Prostate gland (tissue), 2 donors: Measurements from ENCODE around the gene FLG. TPM values are rescaled to one million over a fixed set of nuclear protein-coding genes. Genes with fewer than 3 reads are reported as not detected.
"Not testable (repeated sequence)": the region's sequence is repeated elsewhere in the genome, so short reads cannot be mapped to it uniquely, and the experiment has no call there.

ENCODE experiments used
- DNase-seq: peaks from one replicate; pipeline ENCODE4 v3.0.0-alpha.2; 2019; ENCODE audit warnings: low spot score
- H3K27ac ChIP-seq, 2 donors: fragments of 200-600 bp; sonication (generic); 2 replicates each; pipeline ENCODE4 v1.5.1; 2017 to 2019
- H3K27me3 ChIP-seq: fragments of 200-600 bp; sonication (generic); replicated peaks from 2 replicates; pipeline ENCODE4 v1.5.1; 2019; ENCODE audit not compliant: insufficient read depth
- H3K36me3 ChIP-seq, 2 donors: fragments of 200-600 bp; sonication (generic); 1 replicate in 1 of 2; 2 replicates in 1 of 2; pipeline versions ENCODE4 v1.5.1 to v1.8.1; 2017 to 2019
- H3K4me1 ChIP-seq: fragments of 200-600 bp; sonication (generic); replicated peaks from 2 replicates; pipeline ENCODE4 v1.5.1; 2019
- H3K4me3 ChIP-seq, 2 donors: fragments of 200-600 bp; sonication (generic); 2 replicates each; pipeline ENCODE4 v1.5.1; 2017 to 2019
- H3K9me3 ChIP-seq: fragments of 200-600 bp; sonication (generic); 2 replicates; pipeline ENCODE4 v1.5.1; 2017
- POLR2A ChIP-seq: fragments of 450-650 bp; IDR thresholded peaks from one replicate; pipeline ENCODE4 v1.6.1; 2016; ENCODE audit warnings: antibody characterized with exemption, mild to moderate bottlenecking
- POLR2AphosphoS5 ChIP-seq: sonication (generic); formaldehyde crosslinking; IDR thresholded peaks from one replicate; pipeline ENCODE4 v1.6.1; 2017; ENCODE audit warnings: antibody characterized with exemption
- WGBS: methylation state at CpG from one replicate; pipeline ENCODE4 v1.1.5; 2018; 5-methylcytosine and 5-hydroxymethylcytosine counted together
- intact Hi-C: fragments of 100-400 bp; cut with DNase I; formaldehyde crosslinking; loops from one replicate; pipeline ENCODE4 v1.14.2; 2022
- total RNA-seq, 2 donors: library from RNA; depleted of rRNA; stranded (reverse); fragments of >200 nt; gene quantifications; one replicate each; pipeline ENCODE4 v1.1.0, GENCODE V29; 2016
- TF ChIP-seq, protein P1 (sequence below), 4 experiments: fragments of 200-600 bp in 2 of 4; fragments of 450-650 bp in 2 of 4; sonication (generic) in 2 of 4; IDR thresholded peaks; 1 replicate in 3 of 4; 2 replicates in 1 of 4; pipeline ENCODE4 v1.5.1; 2016 to 2019; ENCODE audit warnings: antibody characterized with exemption in 4 of 4, mild to moderate bottlenecking in 2 of 4, moderate library complexity in 2 of 4

FLG gene
- total RNA-seq, 2 donors from 2014 or later, result 0.91 to 13.6 TPM

DNA sequence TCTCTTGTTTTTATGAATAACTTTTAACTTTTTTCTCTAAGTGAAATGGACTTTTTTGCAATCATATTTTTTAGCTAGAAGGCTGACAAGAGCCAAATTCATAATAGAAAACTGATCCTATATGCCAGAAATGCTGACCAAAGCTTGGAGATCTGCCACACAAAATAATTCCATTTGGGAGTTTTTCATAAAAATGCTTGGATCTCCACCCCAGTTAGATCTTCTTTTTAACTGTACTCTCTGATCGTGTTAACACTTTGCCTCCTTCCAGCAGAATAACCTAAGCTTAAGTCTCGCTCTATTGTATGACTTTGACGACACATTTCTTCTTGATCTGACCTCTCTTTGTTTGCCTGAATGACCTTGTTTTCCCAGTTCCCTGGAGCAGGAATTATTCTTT, 18.0 kb upstream of the FLG start:
- H3K4me3 ChIP-seq, result no peak overlapping the region
- DNase-seq, result no peak
- no peaks in the 10 kb centered on the region for H3K9me3 ChIP-seq
- no peak overlapping the region for H3K27ac ChIP-seq
- intact Hi-C loops, result no loop called here
- WGBS, result 78% methylated on average over 3 of the region's 3 CpGs
- H3K36me3 ChIP-seq, result no peaks in the 10 kb centered on the region
- TF ChIP-seq POLR2AphosphoS5, result no peak
- TF ChIP-seq, protein P1, sequence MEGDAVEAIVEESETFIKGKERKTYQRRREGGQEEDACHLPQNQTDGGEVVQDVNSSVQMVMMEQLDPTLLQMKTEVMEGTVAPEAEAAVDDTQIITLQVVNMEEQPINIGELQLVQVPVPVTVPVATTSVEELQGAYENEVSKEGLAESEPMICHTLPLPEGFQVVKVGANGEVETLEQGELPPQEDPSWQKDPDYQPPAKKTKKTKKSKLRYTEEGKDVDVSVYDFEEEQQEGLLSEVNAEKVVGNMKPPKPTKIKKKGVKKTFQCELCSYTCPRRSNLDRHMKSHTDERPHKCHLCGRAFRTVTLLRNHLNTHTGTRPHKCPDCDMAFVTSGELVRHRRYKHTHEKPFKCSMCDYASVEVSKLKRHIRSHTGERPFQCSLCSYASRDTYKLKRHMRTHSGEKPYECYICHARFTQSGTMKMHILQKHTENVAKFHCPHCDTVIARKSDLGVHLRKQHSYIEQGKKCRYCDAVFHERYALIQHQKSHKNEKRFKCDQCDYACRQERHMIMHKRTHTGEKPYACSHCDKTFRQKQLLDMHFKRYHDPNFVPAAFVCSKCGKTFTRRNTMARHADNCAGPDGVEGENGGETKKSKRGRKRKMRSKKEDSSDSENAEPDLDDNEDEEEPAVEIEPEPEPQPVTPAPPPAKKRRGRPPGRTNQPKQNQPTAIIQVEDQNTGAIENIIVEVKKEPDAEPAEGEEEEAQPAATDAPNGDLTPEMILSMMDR (IDR thresholded peaks at IDR 0.05), result no peak
- no peaks in the 10 kb centered on the region for H3K27me3 ChIP-seq
- no peaks in the 10 kb centered on the region for H3K4me1 ChIP-seq

DNA sequence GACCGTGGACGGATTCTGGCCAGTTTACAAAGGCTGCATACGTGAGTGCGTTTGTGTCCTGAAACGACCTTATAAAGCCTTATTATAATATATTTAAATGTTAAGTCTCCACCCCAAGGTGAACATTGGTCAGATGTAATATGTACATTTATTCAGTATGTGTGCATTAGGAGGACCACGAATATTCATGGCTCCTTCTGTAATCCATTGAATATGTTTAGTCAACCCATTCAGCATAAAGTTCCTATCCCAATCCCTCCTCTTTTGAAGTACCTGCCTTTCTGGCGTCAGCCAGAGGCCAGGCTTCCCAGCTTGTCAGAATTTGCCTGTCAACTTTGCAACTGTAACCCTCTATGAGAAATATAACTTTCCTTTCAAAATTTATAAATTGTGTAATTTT, 10.4 kb upstream of the FLG start:
- no peak for TF ChIP-seq POLR2AphosphoS5
- Histone ChIP-seq H3K27me3 (no peaks in the 10 kb centered on the region), H3K4me3 (no peak overlapping the region), H3K36me3 (no peaks in the 10 kb centered on the region), H3K27ac (no peak overlapping the region), H3K9me3 (no peaks in the 10 kb centered on the region), H3K4me1 (no peaks in the 10 kb centered on the region)
- WGBS, result 72% methylated on average over 7 of the region's 7 CpGs
- intact Hi-C loops, result no loop called here
- DNase-seq, result no peak

DNA sequence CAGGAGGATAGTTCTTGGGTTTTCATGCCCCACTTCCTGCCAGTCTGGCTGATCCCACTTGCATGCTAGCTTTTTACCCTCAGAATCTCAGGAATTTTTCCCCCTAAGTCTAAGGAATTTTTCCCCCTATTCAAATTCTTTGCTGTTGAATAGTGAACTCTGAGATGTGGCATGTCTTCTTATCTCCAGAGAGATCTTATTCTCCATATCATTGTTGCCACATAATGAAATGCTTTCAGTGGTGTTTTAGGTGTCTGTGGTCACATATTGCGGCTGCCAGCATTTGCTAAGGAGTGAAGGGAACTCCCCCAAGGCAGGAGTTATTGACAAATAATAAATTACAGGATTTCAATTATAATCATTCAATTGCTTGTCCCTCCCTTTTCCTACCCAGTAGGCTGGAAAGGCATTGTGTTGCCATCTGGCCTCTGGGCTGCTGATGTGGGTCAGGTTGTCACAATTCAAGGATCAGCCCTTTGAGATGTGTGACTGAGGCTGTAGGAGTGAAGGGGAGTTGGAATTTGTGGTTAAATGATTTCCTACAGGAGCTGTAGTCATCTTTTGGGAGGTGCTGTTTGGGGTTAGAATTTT, 3.9 kb upstream of the FLG start:
- DNase-seq, result no peak
- Histone ChIP-seq H3K4me3 (no peak overlapping the region), H3K9me3 (no peaks in the 10 kb centered on the region), H3K4me1 (no peaks in the 10 kb centered on the region), H3K27me3 (no peaks in the 10 kb centered on the region), H3K36me3 (no peaks in the 10 kb centered on the region), H3K27ac (no peak overlapping the region)
- intact Hi-C loops, result no loop called here
- WGBS, result 92% methylated on average over 1 of the region's 1 CpG
- no peak for TF ChIP-seq POLR2A
- no peak for TF ChIP-seq POLR2AphosphoS5
- TF ChIP-seq, protein P1 (IDR thresholded peaks at IDR 0.05), result no peak

DNA sequence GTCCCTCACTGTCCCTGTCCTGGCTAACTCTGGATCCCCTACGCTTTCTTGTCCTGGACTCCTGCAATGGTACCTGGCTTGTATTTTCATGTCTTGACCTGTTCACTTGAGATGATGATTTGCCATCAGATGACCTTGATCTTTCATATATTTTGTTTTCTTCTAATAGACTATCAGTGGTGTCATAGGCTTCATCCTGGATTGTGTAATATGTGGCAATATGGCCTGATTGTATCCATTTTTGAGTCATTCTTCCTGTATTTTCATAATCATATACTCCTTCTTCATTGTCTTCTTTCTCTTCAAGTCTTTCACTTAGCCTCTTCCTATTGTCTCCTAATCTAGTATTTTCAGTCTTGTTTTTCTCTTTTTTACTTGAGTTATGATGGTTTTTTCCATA, 11.1 kb downstream of the FLG start:
- H3K27me3 ChIP-seq, result no peaks in the 10 kb centered on the region
- H3K9me3 ChIP-seq, result no peaks in the 10 kb centered on the region
- WGBS, result 100% methylated on average over 1 of the region's 1 CpG
- DNase-seq, result no peak
- intact Hi-C loops, result no loop called here
- H3K27ac ChIP-seq, result no peak overlapping the region
- no peaks in the 10 kb centered on the region for H3K36me3 ChIP-seq
- no peak overlapping the region for H3K4me3 ChIP-seq
- TF ChIP-seq, protein P1 (IDR thresholded peaks at IDR 0.05), result no peak
- no peak for TF ChIP-seq POLR2AphosphoS5
- TF ChIP-seq POLR2A, result no peak
- no peaks in the 10 kb centered on the region for H3K4me1 ChIP-seq

DNA sequence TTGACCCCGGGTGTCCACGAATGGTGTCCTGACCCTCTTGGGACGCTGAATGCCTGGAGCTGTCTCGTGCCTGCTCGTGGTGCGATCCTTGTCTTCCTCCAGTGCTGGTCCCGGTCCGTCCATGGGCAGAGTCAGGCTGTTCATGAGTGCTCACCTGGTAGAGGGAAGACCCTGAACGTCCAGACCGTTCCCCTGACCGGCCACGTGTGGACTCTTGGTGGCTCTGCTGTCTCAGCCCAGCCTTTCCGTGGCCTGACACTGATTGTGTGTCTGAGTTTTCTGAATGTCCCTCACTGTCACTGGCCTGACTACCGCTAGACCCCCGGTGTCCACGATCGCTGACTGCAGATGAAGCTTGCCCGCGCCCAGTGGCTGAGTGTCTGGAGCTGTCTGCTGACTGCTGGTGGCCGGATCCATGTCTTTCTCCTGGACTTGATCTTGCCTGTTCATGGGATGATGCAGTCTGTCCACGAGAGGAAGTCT, 11.7 kb downstream of the FLG start:
- 98% methylated on average over 21 of the region's 21 CpGs for whole genome bisulfite sequencing
- no peak overlapping the region for H3K4me3 ChIP-seq
- no peaks in the 10 kb centered on the region for H3K4me1 ChIP-seq
- DNase-seq, result no peak
- no peaks in the 10 kb centered on the region for H3K27me3 ChIP-seq
- H3K36me3 ChIP-seq, result no peaks in the 10 kb centered on the region
- intact Hi-C loops, result no loop called here
- TF ChIP-seq, protein P1 (IDR thresholded peaks at IDR 0.05), result no peak
- TF ChIP-seq POLR2AphosphoS5 (no peak), POLR2A (no peak)
- H3K27ac ChIP-seq, result no peak overlapping the region
- no peaks in the 10 kb centered on the region for H3K9me3 ChIP-seq

DNA sequence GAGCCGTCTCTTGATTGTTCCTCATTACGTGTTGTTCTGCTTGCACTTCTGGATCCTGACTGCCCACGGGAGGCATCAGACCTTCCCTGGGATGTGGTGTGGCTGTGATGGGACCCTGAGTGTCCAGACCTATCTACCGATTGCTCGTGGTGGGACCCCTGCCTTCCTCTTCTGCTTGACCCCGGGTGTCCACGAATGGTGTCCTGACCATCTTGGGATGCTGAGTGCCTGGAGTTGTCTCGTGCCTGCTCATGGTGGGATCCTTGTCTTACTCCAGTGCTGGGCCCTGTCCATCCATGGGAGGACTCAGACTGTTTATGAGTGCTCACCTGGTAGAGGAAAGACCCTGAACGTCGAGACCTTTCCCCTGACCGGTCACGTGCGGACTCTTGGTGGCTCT, 12.9 kb downstream of the FLG start:
- 97% methylated on average over 13 of the region's 13 CpGs for WGBS
- DNase-seq, H3K4me3 ChIP-seq, H3K4me1 ChIP-seq, H3K36me3 ChIP-seq, intact Hi-C loops, H3K27ac ChIP-seq, H3K9me3 ChIP-seq, H3K27me3 ChIP-seq: not testable (repeated sequence)
